Smooth muscle cell (in vitro differentiated cells): Measurements from ENCODE around the gene GPR37L1. TPM values are rescaled to one million over a fixed set of nuclear protein-coding genes. Genes with fewer than 3 reads are reported as not detected.

Experiments used
- DNase-seq: peaks from one replicate; lab custom pipeline; 2025; ENCODE audit not compliant: unreplicated experiment; lab: John Stamatoyannopoulos, UW
- H2AFZ ChIP-seq: fragments of 200-600 bp; sonication (generic); 2 replicates; pipeline ENCODE4 v1.6.0; 2016; ENCODE audit warnings: antibody characterized with exemption, low read depth, mild to moderate bottlenecking
- H3F3A ChIP-seq: fragments of 200-600 bp; sonication (generic); 2 replicates; pipeline ENCODE4 v1.6.0; 2017; ENCODE audit warnings: antibody characterized with exemption, low read depth
- H3K27ac ChIP-seq: fragments of 200-600 bp; sonication (generic); 2 replicates; pipeline ENCODE4 v1.5.1; 2016; ENCODE audit warnings: low read depth, mild to moderate bottlenecking
- H3K27me3 ChIP-seq: fragments of 200-600 bp; sonication (generic); 2 replicates; pipeline ENCODE4 v1.6.1; 2016; ENCODE audit warnings: low read depth, mild to moderate bottlenecking
- H3K36me3 ChIP-seq: fragments of 200-600 bp; sonication (generic); 2 replicates; pipeline ENCODE4 v1.5.1; 2016; ENCODE audit warnings: low read depth
- H3K4me1 ChIP-seq: fragments of 200-600 bp; sonication (generic); 2 replicates; pipeline ENCODE4 v1.5.1; 2016; ENCODE audit warnings: low read depth
- H3K4me2 ChIP-seq: fragments of 200-600 bp; sonication (generic); 2 replicates; pipeline ENCODE4 v1.6.0; 2016; ENCODE audit warnings: mild to moderate bottlenecking
- H3K4me3 ChIP-seq: fragments of 200-600 bp; sonication (generic); 2 replicates; pipeline ENCODE4 v1.5.1; 2016; ENCODE audit warnings: mild to moderate bottlenecking
- H3K79me2 ChIP-seq: fragments of 200-600 bp; sonication (generic); 2 replicates; pipeline ENCODE4 v1.6.0; 2016; ENCODE audit warnings: low read depth, mild to moderate bottlenecking
- H3K9ac ChIP-seq: fragments of 200-600 bp; sonication (generic); 2 replicates; pipeline ENCODE4 v1.6.0; 2016; ENCODE audit warnings: low read depth
- H3K9me3 ChIP-seq: fragments of 200-600 bp; sonication (generic); replicated peaks from 2 replicates; pipeline ENCODE4 v1.5.1; 2016; ENCODE audit warnings: low read depth
- H4K20me1 ChIP-seq: fragments of 200-600 bp; sonication (generic); 2 replicates; pipeline ENCODE4 v1.6.0; 2016; ENCODE audit warnings: low read depth
- WGBS: methylation state at CpG from one replicate; pipeline ENCODE4 v1.1.7; 2016; ENCODE audit warnings: low lambda C conversion rate; 5-methylcytosine and 5-hydroxymethylcytosine counted together
- polyA plus RNA-seq: library from polyadenylated mRNA; unstranded; fragments of >200 nt; fragmentation: Nextera tagmentation; extraction: Ambion mirVana; gene quantifications from 2 replicates; pipeline ENCODE4 v1.2.1, GENCODE V29; 2016
- total RNA-seq: library from RNA; depleted of rRNA; stranded (reverse); fragments of >200 nt; gene quantifications from 2 replicates; pipeline ENCODE4 v1.2.3, GENCODE V29; 2014
- TF ChIP-seq, protein P1 (sequence below): fragments of 200-600 bp; sonication (generic); IDR thresholded peaks from 2 replicates; pipeline ENCODE4 v1.5.1; 2017; ENCODE audit warnings: borderline replicate concordance, mild to moderate bottlenecking, antibody characterized with exemption; ENCODE audit not compliant: insufficient read depth, poor library complexity, severe bottlenecking

The GPR37L1 gene
- total and polyA plus RNA-seq, 2 experiments from 2014 or later, result not detected

DNA sequence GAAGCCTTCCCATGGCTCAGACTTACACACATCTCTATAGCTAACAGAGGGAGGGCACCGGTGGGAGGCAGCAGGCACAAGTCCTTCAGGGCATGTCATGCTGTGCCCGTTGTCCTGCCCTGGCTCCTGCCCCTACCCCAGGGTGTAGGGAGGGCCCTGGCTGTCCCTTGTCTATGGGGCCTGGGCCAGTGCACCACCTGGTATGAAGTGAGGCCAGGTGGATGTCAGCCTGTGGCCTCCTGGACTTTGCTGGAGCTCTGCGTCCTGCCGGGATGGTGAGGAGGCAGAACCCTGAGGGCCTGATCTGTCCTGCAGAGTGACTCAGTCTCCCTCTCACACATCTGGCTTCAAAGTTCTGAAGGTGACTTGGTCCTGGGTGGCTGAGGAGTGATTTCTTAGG is 47.3 kb upstream of the GPR37L1 start:
- H3K9ac ChIP-seq, result no peak overlapping the region
- TF ChIP-seq, protein P1, sequence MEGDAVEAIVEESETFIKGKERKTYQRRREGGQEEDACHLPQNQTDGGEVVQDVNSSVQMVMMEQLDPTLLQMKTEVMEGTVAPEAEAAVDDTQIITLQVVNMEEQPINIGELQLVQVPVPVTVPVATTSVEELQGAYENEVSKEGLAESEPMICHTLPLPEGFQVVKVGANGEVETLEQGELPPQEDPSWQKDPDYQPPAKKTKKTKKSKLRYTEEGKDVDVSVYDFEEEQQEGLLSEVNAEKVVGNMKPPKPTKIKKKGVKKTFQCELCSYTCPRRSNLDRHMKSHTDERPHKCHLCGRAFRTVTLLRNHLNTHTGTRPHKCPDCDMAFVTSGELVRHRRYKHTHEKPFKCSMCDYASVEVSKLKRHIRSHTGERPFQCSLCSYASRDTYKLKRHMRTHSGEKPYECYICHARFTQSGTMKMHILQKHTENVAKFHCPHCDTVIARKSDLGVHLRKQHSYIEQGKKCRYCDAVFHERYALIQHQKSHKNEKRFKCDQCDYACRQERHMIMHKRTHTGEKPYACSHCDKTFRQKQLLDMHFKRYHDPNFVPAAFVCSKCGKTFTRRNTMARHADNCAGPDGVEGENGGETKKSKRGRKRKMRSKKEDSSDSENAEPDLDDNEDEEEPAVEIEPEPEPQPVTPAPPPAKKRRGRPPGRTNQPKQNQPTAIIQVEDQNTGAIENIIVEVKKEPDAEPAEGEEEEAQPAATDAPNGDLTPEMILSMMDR, result no peak
- no peaks in the 10 kb centered on the region for H3K79me2 ChIP-seq
- no peaks in the 10 kb centered on the region for H4K20me1 ChIP-seq
- no peak overlapping the region for H3K4me3 ChIP-seq
- DNase-seq, result no peak
- peaks cover 18% of the 10 kb centered on the region for H3F3A ChIP-seq
- H2AFZ ChIP-seq, result no peak overlapping the region
- H3K27me3 ChIP-seq, result no peaks in the 10 kb centered on the region
- WGBS, result 81% methylated on average over 4 of the region's 4 CpGs
- no peak overlapping the region for H3K27ac ChIP-seq
- H3K4me1 ChIP-seq, result no peaks in the 10 kb centered on the region
- no peaks in the 10 kb centered on the region for H3K36me3 ChIP-seq
- H3K9me3 ChIP-seq, result no peaks in the 10 kb centered on the region
- H3K4me2 ChIP-seq, result no peak overlapping the region

DNA sequence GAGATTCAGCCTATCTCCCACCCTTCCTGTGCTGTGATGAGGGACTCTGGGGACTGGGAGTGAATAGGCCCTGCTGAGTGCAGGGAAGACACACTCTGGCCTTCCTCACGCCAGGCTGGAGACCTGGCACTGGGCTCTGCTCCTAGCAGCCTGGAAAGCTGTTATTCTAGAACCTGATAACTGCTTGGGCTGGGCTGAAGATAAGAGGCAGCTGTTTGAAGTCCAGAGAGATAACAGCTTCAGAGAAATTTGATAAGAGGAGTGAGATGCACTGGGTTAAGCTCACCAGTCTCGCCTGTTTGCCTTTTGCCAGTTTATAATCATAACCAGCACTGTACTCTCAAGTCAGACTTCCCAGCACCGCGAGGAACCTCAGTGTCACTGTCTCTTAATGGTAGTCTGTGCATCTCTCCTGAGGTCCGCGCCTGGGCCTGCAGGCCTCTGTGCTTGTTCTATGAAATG is 46.6 kb upstream of the GPR37L1 start:
- Histone ChIP-seq H4K20me1 (no peaks in the 10 kb centered on the region), H2AFZ (peak overlapping the region; percentile 43), H3K36me3 (no peaks in the 10 kb centered on the region), H3K27ac (peak overlapping the region; percentile 20), H3F3A (peaks cover 18% of the 10 kb centered on the region), H3K27me3 (no peaks in the 10 kb centered on the region), H3K9me3 (no peaks in the 10 kb centered on the region), H3K79me2 (no peaks in the 10 kb centered on the region), H3K9ac (no peak overlapping the region), H3K4me1 (no peaks in the 10 kb centered on the region), H3K4me3 (no peak overlapping the region), H3K4me2 (no peak overlapping the region)
- TF ChIP-seq, protein P1, result no peak
- no peak for DNase-seq
- WGBS, result 31% methylated on average over 6 of the region's 6 CpGs

DNA sequence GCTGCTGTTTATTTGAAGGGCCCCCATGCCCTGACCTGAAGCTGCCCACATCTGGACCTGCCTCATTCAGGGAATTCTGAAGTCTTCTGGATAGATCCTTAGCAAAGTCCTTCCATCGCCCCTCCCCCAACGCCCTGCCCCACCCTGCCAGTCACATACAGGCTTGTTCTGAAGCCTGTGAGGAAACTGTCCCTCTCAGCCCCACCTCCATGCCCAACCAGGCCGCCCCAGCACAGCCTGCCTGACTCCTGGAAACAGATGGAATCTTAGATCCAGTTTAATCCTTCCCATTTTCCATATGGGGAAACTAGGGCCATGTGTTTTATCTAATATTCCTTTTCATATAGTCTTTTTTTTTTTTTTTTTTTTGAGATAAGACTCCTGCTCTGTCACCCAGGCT is 44.5 kb upstream of the GPR37L1 start:
- H3K27ac ChIP-seq, result no peak overlapping the region
- WGBS, result 68% methylated on average over 3 of the region's 3 CpGs
- H4K20me1 ChIP-seq, result no peaks in the 10 kb centered on the region
- H2AFZ ChIP-seq, result no peak overlapping the region
- H3K9ac ChIP-seq, result no peak overlapping the region
- no peaks in the 10 kb centered on the region for H3K27me3 ChIP-seq
- peaks cover 18% of the 10 kb centered on the region for H3F3A ChIP-seq
- H3K4me2 ChIP-seq, result no peak overlapping the region
- no peaks in the 10 kb centered on the region for H3K79me2 ChIP-seq
- H3K4me1 ChIP-seq, result no peaks in the 10 kb centered on the region
- TF ChIP-seq, protein P1, result no peak
- no peak for DNase-seq
- H3K4me3 ChIP-seq, result no peak overlapping the region
- H3K36me3 ChIP-seq, result no peaks in the 10 kb centered on the region
- H3K9me3 ChIP-seq, result no peaks in the 10 kb centered on the region

DNA sequence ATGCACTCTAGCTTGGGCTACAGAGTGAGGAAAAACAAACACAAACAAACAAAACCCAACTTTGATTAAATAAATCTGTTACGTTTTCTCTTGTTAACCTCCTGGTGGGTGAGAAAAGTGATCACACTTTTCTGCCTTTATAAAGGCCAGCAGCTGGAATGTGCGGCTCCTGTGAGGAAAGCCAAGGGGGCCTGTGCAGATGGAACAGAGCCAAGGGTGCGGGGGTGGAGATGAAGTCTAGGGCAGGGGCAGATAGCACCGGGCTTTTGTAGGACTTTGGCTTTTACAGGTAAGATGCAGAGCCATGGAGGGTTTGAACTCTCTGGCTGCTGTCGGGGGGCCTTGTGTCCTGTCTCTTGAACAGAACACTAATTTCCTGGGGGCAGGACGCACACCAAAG is 40.7 kb upstream of the GPR37L1 start:
- Histone ChIP-seq H3K27me3 (no peaks in the 10 kb centered on the region), H3K4me2 (no peak overlapping the region), H3F3A (peaks cover 4% of the 10 kb centered on the region), H3K36me3 (no peaks in the 10 kb centered on the region), H3K4me3 (no peak overlapping the region), H2AFZ (no peak overlapping the region), H3K9ac (no peak overlapping the region), H3K27ac (no peak overlapping the region), H4K20me1 (no peaks in the 10 kb centered on the region), H3K4me1 (peaks cover 13% of the 10 kb centered on the region), H3K79me2 (no peaks in the 10 kb centered on the region), H3K9me3 (no peaks in the 10 kb centered on the region)
- 70% methylated on average over 6 of the region's 6 CpGs for WGBS
- DNase-seq, result no peak
- TF ChIP-seq, protein P1, result no peak
